ENCODE data around the gene ZNF341. TPM values are rescaled to one million over a fixed set of nuclear protein-coding genes. Genes with fewer than 3 reads are reported as not detected.

ZNF341 gene
- total RNA-seq (2014; rRNA removed; shearing (Covaris generic); ENCODE audit: low replicate concordance): 1.0 and 1.5 TPM in 2 replicates

DNA sequence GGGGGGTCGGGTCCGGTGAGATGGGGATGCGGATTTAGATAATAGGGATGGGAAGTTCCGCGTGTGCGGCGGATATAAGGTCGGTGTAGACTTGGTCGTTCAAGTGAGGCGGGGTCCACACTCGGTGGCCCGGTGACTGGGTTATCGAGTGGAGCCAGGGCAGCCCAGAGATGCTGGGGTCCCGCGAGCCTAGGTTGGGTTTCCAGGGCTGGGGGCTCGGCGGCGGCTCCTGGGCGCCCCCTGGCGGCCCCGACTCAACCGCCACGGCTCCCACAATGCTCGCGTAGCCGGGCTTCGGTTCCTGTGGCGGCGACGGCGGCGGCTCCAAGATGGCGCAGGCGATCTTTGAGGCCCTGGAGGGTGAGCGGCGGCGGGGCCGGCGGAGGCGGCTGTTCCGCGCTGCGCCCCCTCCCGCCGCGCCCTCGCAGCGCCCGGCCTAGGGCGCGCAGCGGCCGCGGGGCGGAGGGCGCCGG is at the start of gene ZNF341:
ZNF341 (plus strand) TSS at position 304 of the 473 bp plus-strand sequence; CDS start at position 330, 26 bp downstream.
- H3K9me3 ChIP-seq: peaks cover 7% of the 10 kb centered on the region
- DNase-seq: peak; percentile 86
- H3K27me3 ChIP-seq: no peaks in the 10 kb centered on the region
- peaks cover 3% of the 10 kb centered on the region for H3K36me3 ChIP-seq
- H3K4me3 ChIP-seq: peak within 1 kb of the TSS; percentile 52

DNA sequence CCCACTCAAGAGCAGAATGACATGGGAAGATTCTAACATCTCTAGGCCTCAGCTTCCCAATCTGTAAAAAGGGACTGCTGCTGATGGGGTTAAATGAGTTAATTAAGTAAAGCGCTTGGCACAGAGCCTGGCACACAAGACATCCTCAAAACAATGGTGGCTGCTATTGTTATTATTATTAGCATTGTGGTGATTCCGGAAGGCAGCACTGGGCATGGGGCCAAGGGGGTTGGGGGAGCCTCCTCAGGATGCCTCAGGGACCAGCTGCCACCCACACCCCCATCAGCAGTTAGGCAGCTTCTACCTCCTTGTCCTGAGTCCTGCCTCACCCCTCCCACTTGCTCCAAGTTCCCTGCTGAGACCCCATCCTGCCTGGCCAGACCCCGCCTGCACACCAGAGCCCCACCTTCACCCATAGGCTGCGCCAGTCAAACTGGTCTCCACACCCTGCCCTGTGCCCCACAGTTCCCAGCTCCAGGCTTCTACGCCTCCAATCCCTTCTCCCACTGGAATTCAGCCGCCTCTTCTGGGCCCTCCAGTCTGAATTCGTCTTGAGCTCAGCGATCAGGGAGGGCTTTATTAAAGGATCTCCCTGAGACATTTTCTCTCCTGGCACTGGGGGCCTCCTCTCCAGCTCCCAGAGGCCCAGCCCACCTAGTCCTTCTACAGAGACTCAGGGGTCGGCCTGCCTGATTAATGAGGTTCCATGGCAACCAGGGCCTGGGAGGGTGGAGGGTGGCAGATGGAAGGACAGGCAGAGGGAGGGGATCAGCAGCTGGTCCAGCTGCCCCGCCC is 47.1 kb upstream of the ZNF341 start:
- DNase-seq: peak; percentile 43
- Histone ChIP-seq H3K36me3 (peaks cover 16% of the 10 kb centered on the region), H3K9me3 (no peaks in the 10 kb centered on the region), H3K27me3 (no peaks in the 10 kb centered on the region), H3K4me3 (peak overlapping the region; percentile 56)

DNA sequence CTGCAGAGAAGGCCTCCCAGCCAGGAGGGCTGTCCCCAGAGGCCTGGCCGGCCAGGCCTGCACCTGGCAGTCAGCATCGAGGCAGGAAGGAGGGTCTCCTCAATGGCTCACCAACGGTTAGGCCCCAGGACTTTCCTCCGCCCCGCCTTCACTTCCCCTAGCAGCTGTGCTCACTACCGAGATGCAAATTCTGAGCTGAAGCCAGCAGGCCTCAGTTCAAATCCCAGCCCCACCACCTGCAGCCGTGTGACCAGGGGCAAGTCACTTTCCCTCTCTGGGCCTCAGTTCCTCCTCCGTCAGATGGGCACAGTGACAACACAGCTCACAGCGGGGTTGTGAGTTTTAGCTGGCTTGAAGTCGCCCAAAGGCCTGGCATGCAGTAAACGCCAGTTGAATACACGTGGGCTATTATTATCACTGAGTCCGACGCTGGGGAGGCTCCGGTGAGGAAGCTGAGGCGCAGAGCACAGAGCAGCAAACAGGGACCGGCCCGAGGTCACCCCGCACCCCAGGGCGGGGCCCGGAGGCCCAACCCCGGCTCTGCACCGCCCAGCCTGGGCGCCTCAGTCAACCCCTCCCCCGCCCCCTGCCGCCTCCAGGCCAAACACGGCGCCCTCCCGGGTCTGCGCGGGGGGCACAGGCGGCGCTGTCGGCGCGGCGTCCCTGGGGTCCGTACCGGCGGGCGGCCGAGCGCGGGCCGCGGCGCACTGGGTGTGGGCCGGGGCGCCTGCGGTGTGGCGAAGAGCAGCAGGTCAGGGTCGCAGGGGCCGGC is 46.3 kb upstream of the ZNF341 start:
- Histone ChIP-seq H3K36me3 (peaks cover 9% of the 10 kb centered on the region), H3K27me3 (no peaks in the 10 kb centered on the region), H3K4me3 (peak overlapping the region; percentile 56), H3K9me3 (no peaks in the 10 kb centered on the region)
- DNase-seq: peak; percentile 69

DNA sequence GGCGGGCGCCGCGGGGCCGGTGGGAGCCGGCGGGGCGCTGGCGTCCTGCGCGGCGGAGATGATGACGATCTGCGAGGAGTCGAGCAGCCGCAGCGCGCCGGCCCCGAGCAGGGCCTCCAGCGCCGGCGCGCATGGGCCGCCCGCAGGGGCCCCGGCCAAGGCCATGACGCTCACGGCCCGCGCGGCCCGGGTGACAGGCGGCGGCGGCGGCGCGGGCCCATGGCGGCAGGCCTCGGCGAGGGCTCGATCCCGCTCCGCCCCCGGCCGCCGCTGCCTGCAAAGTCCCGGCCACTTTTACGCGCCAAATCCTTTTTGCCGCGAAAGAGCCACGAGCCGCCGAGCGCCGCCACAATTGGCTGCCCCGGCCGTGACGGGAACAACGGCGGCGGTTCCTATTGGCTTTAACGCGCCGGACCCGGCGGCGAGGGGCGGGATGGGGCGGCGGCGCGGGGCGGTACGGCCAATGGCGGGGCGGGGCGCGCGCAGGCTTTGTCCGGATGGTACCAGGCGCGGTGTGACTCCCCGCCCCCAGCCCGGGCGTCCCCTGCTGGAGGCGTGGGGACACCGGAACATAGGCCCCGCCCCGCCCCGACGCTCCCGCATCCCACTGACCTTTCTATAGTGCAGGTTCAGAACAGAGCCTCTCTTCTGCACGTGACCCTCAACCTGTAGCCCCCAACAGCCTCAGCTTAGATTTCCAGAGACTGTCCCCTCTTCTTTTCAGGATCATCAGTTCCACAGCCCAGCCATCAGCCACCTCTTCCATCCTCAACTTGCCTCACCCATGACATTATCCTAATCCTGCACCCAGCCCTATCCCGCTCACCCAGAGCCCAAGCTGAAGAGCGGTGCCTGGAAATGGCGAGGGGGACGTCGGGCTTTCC is 45.5 kb upstream of the ZNF341 start, which contains the start of gene E2F1:
E2F1 (minus strand) TSS at position 286 of the 884 bp plus-strand sequence; CDS start at position 165, 121 bp downstream.
- H3K27me3 ChIP-seq: no peaks in the 10 kb centered on the region
- H3K4me3 ChIP-seq: peak within 1 kb of the TSS; percentile 56
- no peaks in the 10 kb centered on the region for H3K9me3 ChIP-seq
- H3K36me3 ChIP-seq: peaks cover 7% of the 10 kb centered on the region
- DNase-seq: peak; percentile 96

DNA sequence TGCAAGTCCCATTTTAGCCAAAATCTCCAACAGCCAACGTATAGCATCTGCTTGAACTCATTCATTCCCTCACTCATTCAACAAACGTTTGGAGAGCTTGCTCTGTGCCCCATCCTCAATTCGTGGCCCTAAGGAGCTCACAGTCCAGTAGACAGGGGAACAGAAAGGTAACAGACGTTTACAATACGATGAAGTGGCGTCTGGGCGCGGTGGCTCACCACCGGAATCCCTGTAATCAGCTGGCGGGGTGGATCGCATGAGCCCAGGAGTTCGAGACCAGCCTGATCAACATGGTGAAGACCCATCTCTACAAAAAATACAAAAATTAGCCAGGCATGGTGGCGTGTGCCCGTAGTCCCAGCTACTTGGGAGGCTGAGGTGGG is 44.8 kb upstream of the ZNF341 start:
- Histone ChIP-seq H3K9me3 (no peaks in the 10 kb centered on the region), H3K4me3 (peak overlapping the region; percentile 29)
- no peak for DNase-seq

DNA sequence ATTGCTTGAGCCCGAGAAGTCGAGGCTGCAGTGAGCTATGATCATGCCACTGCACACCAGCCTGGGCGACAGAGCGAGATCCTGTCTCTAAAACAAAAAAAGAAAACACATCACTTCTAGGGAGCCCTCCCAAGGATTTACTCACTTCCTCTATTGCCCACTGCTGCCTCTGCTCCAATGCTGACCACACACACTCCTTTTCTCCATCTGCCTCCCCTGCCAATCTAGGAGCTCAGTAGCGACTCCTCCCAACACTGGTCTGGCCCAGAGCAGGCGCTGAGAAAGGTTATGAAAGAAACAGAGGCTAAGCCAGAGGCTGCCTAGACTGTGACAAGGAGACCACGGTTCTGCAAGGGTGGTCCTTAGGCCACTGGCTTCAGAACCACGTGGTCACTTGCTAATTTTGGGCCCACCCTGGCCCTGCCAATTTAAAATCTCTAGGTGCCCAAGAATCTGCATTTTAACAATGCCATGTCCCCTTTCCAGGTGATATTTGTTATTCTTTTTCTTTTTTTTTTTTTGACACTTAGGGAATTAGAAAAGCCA is 44.4 kb upstream of the ZNF341 start:
- Histone ChIP-seq H3K9me3 (no peaks in the 10 kb centered on the region), H3K36me3 (peaks cover 7% of the 10 kb centered on the region), H3K27me3 (no peaks in the 10 kb centered on the region), H3K4me3 (no peak overlapping the region)
- DNase-seq: peak; percentile 52

More for the DNA sequence above, 44.8 kb upstream of the ZNF341 start:
- H3K36me3 ChIP-seq: peaks cover 7% of the 10 kb centered on the region
- H3K27me3 ChIP-seq: no peaks in the 10 kb centered on the region

DNA sequence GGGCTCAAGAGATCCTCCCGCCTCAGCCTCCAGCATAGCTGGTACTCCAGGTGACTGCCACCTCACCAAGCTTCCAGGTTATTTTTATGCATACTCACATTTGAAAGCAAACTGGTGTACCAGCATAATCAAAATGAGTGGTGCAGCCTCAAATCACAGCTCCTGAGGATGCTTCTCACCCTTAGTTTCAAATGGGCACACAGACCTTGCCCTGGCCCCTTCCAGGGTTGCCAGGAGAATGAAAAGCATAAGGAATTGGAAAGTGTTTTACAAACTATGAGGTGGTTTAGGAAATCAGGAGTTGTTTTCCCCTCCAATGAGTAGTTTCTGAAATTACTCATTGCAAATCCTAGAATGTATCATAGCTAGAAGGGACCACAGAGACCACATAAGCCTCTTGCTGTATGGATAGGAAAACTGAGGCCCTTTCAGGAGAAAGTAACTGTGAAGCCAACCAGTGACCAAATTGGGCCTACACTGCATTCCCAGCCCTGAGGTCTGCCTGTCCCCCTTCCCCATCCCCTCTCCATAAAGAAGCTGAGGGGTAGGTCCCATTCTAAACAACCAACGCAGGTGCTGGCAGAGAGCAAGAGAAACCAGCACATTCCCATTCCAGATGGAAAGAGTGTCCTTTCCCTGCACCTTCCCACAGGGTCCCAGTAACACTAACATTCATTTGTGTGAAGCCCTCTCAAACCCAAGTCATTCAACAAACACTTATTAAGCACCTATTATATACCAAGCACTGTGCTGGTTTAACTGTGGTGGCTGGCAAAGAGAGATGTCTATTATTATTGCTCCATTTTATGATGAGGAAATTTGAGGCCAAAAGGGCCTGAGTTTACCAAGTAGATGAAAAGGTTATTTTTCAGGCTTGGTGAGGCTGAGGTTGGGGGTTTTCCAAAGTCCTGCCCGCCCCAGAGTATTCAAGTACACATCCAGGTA is 43.5 kb upstream of the ZNF341 start:
- Histone ChIP-seq H3K4me3 (no peak overlapping the region), H3K27me3 (no peaks in the 10 kb centered on the region), H3K9me3 (no peaks in the 10 kb centered on the region), H3K36me3 (peaks cover 5% of the 10 kb centered on the region)
- DNase-seq: no peak

DNA sequence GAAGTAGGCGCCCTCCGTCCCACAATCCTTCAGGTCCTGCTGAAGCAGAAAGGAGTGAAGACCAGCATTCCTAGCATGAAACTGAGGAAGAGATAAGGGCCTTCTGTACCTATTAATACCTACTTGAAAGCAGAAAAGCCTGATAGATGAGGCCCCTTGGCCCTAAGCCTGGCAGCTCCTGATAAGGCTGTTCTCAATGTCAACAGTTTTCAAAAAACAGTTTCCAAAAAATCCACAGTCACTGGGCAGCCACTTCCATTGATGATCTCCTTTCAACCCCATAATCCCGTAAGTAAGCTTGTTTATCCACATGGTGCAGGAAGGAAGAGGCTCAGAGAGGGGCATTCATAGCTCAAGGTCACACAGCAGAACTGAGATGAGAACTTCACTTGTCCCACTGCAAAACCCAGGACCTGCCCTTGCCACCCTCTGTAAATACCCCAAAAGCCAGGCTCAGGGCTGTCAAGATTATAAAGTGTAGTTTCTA is 42.8 kb upstream of the ZNF341 start:
- H3K9me3 ChIP-seq: no peaks in the 10 kb centered on the region
- no peak for DNase-seq
- H3K36me3 ChIP-seq: peaks cover under 1% of the 10 kb centered on the region
- H3K27me3 ChIP-seq: no peaks in the 10 kb centered on the region
- no peak overlapping the region for H3K4me3 ChIP-seq

DNA sequence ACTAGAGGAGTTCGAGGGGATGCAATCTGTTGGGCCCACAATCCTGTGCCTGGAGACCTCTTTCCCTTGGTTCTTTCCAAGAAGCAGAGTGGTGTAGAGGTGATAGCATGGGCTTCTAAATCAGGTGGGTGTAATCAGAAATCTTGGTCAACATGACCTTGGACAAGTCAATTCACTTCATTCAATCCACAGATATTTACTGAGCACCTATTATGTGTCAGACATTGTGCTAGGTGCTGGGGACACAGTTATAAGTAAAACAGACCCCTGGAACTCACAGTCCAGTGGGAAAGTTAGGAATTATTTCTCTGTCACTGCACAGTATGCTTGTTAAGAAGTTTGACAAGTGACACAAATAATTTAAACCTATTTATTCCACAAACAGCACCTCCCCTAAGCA is 42.3 kb upstream of the ZNF341 start:
- Histone ChIP-seq H3K36me3 (no peaks in the 10 kb centered on the region), H3K9me3 (no peaks in the 10 kb centered on the region), H3K4me3 (no peak overlapping the region), H3K27me3 (no peaks in the 10 kb centered on the region)
- no peak for DNase-seq

DNA sequence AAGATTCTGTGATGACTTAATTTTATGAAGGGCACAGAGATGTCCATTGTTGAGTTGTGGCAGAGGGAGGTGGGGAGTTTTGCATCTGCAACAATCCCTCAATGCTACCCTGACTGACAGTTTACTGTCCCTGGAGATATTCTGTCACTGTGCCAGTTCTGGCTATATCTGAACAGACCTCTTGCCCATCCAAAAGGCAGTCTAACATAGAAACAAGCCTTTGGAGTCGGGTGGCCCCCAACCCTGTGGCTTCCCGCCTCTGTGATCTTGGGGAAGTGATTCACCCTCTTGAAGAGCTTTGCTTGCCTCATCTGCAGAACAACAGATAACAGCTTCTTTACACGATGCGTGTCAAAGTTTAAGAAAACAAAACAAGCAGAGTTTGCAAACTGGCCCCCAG is 41.8 kb upstream of the ZNF341 start:
- Histone ChIP-seq H3K27me3 (no peaks in the 10 kb centered on the region), H3K36me3 (no peaks in the 10 kb centered on the region), H3K9me3 (no peaks in the 10 kb centered on the region), H3K4me3 (no peak overlapping the region)
- DNase-seq: peak; percentile 42

DNA sequence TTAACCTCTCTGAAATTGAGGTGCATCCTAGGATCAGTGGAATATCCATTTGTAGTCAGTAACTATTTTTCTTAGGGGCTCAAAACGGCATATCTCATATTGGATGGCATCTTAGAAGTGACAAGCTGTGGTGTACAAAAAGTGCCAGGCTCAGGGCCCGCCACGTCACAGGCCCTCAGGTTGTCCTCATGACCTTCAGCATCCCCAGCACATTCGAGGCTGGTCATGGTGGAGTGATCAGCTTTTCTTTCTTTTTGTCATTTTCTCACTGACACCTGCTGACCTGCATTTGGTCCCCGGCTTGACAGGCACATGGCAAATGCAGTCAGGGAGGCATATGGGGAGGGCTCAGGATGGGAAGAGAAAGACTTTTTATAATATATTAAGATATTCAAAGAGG is 38.5 kb upstream of the ZNF341 start:
- no peaks in the 10 kb centered on the region for H3K27me3 ChIP-seq
- no peak for DNase-seq

DNA sequence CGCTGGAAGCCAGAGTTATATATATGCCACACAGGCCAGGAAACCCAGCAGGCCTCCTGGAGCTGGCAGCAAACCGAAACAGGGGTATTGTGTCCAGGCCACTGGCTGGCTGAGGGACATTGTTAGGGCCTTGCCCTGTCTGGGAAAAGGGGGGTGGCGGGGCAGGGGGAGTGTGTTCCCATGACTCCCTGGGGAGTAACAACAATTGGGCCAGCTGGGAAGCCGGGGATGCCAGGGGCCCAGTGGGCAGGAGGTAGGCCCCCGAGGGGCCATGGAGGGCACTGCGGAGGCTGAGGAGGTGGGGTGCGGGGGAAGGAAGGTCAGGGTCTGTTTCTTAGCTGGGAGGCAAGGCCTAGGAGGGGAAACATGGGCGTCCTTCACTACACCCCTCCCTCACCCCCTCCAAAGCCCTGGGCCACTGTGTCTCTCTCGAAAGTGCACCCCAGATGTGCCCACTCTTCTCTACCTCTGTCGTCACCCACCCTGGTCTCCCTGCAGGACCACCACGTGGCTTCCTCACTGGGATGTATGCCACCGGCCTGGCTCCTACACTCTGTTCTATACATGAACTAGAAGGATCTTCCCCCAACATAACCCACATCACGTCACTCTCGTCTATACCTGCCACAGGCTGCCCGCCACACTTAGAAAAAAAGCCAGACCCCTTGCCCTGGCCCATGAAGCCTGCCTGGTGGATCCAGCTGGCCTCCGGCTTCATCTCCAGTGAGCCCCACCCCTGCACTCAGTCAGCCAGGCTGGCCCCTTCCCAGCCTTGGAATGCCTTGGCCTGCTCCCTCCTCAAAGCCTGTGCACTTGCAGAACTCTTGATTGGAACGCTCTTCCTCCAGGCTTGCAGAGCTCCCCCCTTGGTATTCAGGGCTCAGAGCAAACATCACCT is 37.8 kb upstream of the ZNF341 start:
- H3K27me3 ChIP-seq: no peaks in the 10 kb centered on the region
- no peak overlapping the region for H3K4me3 ChIP-seq
- no peaks in the 10 kb centered on the region for H3K36me3 ChIP-seq
- DNase-seq: peak; percentile 83
- no peaks in the 10 kb centered on the region for H3K9me3 ChIP-seq

More for the DNA sequence above, 38.5 kb upstream of the ZNF341 start:
- Histone ChIP-seq H3K4me3 (no peak overlapping the region), H3K9me3 (no peaks in the 10 kb centered on the region), H3K36me3 (no peaks in the 10 kb centered on the region)

DNA sequence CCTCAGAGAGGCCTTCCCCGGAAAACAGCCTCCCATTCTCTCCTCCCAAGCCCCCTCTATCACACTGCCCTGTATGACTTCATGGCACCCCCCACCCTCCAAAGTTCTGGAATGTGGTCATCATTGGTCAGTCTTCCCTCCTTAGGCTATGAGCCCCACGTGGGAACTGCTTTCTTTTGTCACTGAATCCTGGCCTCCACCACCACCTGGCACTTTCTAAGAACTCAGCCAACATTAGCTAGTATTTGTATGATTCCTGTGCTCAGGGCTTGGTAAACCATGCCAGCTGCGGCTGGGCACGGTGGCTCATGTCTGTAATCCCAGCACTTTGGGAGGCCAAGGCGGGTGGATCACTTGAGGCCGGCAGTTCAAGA is 37.2 kb upstream of the ZNF341 start:
- no peaks in the 10 kb centered on the region for H3K27me3 ChIP-seq
- no peaks in the 10 kb centered on the region for H3K36me3 ChIP-seq
- no peak overlapping the region for H3K4me3 ChIP-seq
- peak; percentile 56 for DNase-seq
- no peaks in the 10 kb centered on the region for H3K9me3 ChIP-seq

DNA sequence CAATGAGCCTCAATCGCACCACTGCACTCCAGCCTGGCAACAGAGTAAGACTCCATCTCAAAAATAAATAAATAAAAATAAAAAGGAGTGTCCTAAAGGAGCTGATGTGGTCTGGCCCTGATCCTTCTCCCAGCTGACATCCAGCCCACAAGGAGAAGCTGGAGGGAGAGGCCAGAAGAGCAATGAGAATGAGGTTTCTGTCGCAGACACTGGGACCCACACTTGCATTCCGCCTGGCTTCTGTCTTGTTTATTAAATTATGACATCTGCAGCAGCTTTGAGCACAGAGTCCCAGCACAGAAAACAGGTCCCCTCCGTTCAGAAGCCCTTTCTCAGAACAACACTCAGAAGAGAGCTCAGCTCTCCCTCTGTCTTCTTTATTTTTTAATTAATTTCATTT is 35.3 kb upstream of the ZNF341 start:
- Histone ChIP-seq H3K9me3 (no peaks in the 10 kb centered on the region), H3K36me3 (no peaks in the 10 kb centered on the region), H3K4me3 (no peak overlapping the region), H3K27me3 (no peaks in the 10 kb centered on the region)
- DNase-seq: no peak
